C4-2B (cell line): ENCODE measurements around the gene TMEM207.

ENCODE experiments used
- CTCF ChIP-seq: fragments of 450-650 bp; conservative IDR thresholded peaks from 2 replicates; pipeline ENCODE4 v1.5.1; 2017; ENCODE audit warnings: mild to moderate bottlenecking
- ZFX ChIP-seq: fragments of 450-650 bp; IDR thresholded peaks from 2 replicates; pipeline ENCODE4 v1.6.1; 2017

GRCh38 chr3:190399677-190400076, 50.0 kb downstream of the TMEM207 start:
- TF ChIP-seq CTCF, result no peak
- TF ChIP-seq ZFX, result no peak
